ENCODE measurements around the gene BTRC.

The BTRC gene

GRCh38 chr10:101484175-101484745, 130.3 kb downstream of the BTRC start:
- no peak for DNase-seq (ENCODE audit: low read depth in 2 of 2)

DNA sequence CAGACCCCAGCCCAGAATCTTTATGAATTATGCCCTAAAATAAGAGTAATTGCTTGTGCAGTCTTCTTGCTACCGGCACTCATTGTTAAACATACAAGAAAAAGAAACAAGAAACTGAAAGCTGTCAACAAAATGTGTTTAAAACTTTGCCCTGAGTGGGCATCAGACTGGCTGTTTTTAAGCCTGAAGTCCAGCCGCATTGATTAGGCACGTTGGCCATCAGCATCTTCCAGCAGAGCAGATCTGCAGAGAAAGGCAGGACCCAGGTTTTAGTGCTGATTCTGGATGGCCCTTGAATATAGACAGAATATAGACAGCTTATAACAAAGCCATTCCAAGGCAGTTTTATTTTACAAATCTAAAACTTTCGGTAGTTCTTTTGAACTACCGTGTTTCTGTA, 131.2 kb downstream of the BTRC start:
- no peak for DNase-seq (ENCODE audit: low read depth in 2 of 2)

GRCh38 chr10:101485681-101486554, 132.0 kb downstream of the BTRC start:
- no peak for DNase-seq (ENCODE audit: low read depth in 2 of 2)

DNA sequence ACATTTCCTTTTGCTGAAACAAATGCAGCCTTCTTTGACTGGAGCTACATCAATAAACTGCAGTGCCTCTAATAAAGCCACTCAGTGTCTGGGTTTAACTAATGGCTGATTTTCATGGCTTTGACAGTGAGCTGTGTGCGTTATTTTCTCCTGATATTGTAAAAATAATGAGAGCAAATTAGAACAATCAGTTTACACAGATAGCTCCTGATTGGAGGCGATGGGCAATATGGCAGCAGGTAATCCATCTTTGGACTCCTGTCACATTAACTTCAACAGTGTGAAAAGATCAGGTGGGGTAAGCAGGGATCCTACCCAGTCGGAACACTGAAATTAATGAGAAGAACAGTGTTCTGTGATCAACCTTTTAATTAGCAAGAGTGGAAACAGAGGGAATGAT, 133.4 kb downstream of the BTRC start:
- DNase-seq (ENCODE audit: low read depth in 2 of 2) = no peak

DNA sequence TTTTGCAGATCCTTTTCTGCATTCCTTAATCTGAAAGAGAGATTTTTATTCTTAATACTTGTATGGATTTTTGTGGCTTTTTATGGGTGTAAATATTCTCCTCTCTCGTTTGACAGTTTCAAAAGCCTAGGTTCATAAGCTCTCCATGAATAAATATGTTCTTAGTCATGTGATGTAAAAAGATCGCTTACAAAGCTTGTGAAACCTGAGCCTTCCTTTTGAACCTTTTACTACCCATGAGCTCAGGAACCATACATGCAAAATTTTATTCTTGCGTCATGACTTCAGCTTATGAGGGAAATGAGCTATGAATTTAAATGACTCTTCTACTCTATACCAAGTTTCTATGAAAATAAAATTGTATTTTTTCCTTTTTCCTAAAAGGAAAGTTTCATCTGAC, 135.4 kb downstream of the BTRC start:
- DNase-seq (ENCODE audit: low read depth in 2 of 2) = no peak

GRCh38 chr10:101490026-101490425, 136.1 kb downstream of the BTRC start:
- DNase-seq (ENCODE audit: low read depth in 2 of 2) = no peak

DNA sequence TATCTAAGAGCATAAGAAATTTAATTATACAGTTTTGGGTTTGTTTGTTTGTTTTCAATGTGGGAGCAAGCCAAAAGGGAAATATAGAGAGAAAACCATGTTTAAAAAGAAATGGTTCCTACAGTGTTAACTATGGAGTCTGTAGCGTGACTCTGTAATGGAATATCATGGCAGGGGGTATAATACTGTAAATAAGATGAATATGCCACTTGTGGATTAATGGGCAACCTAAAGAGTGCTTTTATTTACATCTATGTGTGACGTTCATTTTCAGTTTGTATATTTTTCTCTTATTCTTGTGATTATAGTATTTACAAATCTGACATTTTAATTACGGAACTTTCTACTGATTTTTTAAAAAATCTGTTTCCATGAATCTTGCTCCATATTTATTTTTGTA, 138.2 kb downstream of the BTRC start:
- no peak for DNase-seq (ENCODE audit: low read depth in 2 of 2)

DNA sequence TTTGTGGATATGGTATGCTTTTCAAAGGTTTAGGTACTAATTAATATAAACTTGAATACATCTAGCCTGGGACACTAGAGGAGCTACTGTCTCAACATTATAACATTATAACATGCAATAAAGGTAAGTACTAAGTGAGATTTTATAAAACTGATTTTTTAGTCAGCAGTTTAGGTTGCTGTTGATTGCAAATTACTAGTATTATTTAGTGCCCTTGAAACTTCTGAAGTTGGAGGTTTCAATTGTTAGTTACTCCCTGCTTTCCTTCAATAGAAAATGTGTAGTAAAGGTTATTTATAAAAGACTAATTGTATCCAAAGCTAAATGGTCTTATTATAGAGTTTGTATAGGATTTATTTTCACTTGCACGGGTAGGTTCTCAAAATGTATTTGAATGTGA, 138.8 kb downstream of the BTRC start:
- DNase-seq (ENCODE audit: low read depth in 2 of 2) = no peak

DNA sequence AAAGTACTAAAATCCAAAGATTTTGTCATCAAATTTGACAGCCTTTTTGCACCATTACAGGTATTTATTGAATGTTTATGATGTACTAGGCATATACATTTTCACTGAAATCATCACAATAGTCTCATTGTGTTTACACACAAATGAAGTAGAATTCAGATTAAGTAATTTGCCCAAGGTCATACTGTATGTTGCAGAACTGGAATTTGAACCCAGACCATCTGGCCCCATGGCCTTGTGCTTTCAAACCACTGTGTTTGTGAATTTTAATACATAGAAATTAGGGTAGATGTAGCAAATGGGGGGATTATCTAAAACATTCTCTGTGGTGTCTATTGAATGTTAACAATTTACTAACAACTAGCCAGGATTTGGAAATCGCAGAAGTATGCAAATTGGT, 139.3 kb downstream of the BTRC start:
- DNase-seq (ENCODE audit: low read depth in 2 of 2) = no peak

DNA sequence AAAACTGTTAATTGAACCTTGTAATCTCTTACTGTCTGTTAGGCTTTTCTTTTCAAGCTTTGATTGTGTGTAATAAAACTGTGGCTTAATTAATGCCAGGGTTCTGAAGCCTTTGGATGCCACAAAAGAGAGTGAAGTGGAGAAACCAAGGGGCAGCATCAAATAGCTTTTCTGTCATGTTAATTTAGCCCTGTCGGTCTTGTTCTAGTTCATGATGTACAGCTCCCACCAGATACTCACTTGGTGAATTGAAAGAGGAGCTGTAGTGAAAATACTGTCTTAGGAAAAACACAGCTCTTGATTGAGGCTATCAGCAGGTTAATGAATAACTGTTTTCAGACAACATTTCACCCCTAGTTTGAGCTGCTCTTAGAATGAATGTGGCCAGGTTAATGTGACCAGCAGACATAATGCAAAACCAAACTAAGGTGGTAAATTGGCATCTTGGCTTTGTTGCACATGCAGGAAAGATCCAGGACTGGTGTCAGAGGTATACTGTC, 139.9 kb downstream of the BTRC start:
- DNase-seq (ENCODE audit: low read depth in 2 of 2) = no peak

GRCh38 chr10:101494650-101495049, 140.7 kb downstream of the BTRC start:
- no peak for DNase-seq (ENCODE audit: low read depth in 2 of 2)

- DNase-seq (ENCODE audit: low read depth in 2 of 2) = no peak
Observed at GRCh38 chr10:101495324-101495925, 141.5 kb downstream of the BTRC start.

- no peak for DNase-seq (ENCODE audit: low read depth in 2 of 2)
Observed at GRCh38 chr10:101504438-101504837, 150.5 kb downstream of the BTRC start.

DNA sequence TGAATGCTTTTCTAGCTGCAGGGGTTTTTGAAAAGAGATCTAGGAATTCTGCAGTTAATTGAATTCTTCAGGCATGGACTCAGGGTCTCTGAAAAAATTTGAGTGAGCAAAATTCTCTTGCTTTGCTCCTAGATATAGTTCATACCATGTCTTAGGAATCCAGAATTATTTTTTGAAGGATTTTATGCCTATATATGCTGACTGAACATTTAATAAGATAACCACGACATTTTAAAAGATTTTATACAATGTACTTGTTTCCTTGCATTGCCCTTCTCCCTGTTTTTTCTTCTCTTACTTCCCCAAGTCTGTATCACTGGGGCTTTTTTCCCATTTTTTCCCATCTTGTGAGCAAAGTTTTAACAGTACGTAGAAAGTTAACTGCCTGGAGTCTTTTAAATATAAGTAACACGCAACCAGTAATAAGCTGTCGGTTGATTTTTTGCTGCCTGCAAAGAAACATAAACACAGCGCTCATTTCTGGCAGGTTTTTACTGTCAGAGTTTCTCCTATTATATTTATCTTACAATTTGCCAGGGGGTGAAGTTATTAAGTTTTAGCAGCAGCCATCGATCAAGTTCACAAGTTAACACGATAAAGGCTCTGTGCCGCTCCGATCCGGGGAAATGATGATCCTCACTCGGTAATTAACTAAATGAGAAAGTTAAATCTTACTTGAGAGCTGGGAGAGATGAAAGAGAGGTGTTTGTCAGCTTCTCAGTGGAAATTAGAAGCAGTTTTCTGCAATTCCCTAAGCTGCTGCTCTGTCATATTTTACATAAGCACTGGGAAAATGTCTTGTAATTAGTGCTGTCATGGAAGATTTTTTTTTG, 153.1 kb downstream of the BTRC start:
- no peak for DNase-seq (ENCODE audit: low read depth in 2 of 2)

- no peak for DNase-seq (ENCODE audit: low read depth in 2 of 2)
Observed at GRCh38 chr10:101507828-101508227, 153.9 kb downstream of the BTRC start.

- no peak for DNase-seq (ENCODE audit: low read depth in 2 of 2)
Observed at GRCh38 chr10:101511938-101512337, 158.0 kb downstream of the BTRC start.

GRCh38 chr10:101512738-101513137, 158.8 kb downstream of the BTRC start:
- no peak for DNase-seq (ENCODE audit: low read depth in 2 of 2)

GRCh38 chr10:101513733-101514132, 159.8 kb downstream of the BTRC start:
- DNase-seq (ENCODE audit: low read depth in 2 of 2) = no peak

- DNase-seq (ENCODE audit: low read depth in 2 of 2) = no peak
Observed at GRCh38 chr10:101525848-101526247, 171.9 kb downstream of the BTRC start.

GRCh38 chr10:101529207-101529606, 175.2 kb downstream of the BTRC start:
- no peak for DNase-seq (ENCODE audit: low read depth in 2 of 2)

DNA sequence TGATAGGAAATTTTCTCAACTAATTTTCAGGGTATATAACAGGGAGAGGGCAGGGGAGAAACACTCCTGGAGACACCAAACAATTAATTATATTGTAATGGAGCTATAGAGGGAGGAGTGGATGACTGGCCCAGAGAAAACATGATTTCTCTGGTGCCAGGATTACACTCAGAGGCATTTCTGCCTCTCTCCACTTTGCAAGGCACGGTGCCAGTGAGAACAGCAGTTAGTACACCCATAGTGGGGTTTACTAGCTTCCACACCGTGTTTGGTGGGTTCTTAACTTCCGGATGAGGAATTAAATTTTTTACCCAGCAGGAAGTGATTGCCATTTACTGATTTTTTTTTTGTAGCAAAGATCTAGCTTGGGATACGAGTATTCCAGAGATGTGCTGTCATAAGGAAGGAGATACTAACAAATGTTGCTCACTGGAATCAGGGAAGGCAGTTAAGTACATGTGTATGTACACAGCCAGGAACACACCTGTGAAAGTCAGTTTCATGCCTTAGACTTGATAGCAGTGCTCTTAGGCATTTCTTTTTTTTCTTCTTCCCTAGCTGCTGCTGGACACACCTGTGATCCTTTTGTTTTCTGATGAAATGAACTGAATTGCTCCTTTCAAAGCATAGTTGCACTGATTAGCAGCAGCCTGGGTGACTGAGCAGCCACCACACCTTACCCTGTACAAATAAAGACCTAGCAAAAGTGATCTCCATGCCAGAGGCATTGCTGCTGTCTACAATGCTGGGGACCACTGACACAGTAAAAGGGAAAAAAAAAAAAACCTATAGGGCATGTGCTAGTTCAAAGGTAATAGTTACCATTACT, 176.0 kb downstream of the BTRC start:
- DNase-seq (ENCODE audit: low read depth in 2 of 2) = no peak

All from activated CD4-positive, alpha-beta T cell treated with anti-CD3 and anti-CD28 coated beads for 24 hours (primary cell).